Activated CD4-positive, alpha-beta T cell treated with anti-CD3 and anti-CD28 coated beads for 36 hours (primary cell): ENCODE data around the gene PLD1. TPM values are rescaled to one million over a fixed set of nuclear protein-coding genes. Genes with fewer than 3 reads are reported as not detected.

ENCODE experiments used
- ATAC-seq: fragments of 200-7000 bp; cut with Tn5 transposase; one replicate; pipeline ENCODE4 v1.10.0; 2021; ENCODE audit warnings: mild to moderate bottlenecking, moderate library complexity
- CTCF ChIA-PET: fragments of 350-600 bp; sonication (Branson Sonifier 250); formaldehyde crosslinking; loops from one replicate; lab custom pipeline; 2021; ENCODE audit warnings: antibody characterized with exemption; lab: Charles Lee
- POLR2A ChIA-PET: fragments of 350-600 bp; sonication (Branson Sonifier 250); formaldehyde crosslinking; loops from one replicate; lab custom pipeline; 2021; ENCODE audit warnings: antibody characterized with exemption, inconsistent platforms; lab: Charles Lee
- DNase-seq: peaks from one replicate; pipeline ENCODE4 v3.0.0-alpha.2; 2020
- H3K27ac Mint-ChIP-seq: one replicate; pipeline ENCODE4 v1.8.0; 2021; ENCODE audit warnings: mixed read lengths
- H3K27me3 Mint-ChIP-seq: one replicate; pipeline ENCODE4 v1.8.0; 2021; ENCODE audit warnings: mixed read lengths
- H3K36me3 Mint-ChIP-seq: one replicate; pipeline ENCODE4 v1.8.0; 2021; ENCODE audit warnings: low read depth, mixed read lengths
- H3K4me1 Mint-ChIP-seq: one replicate; pipeline ENCODE4 v1.8.0; 2021; ENCODE audit warnings: mixed read lengths
- H3K4me3 Mint-ChIP-seq: one replicate; pipeline ENCODE4 v1.8.0; 2021; ENCODE audit warnings: mild to moderate bottlenecking, moderate library complexity, mixed read lengths
- H3K9me3 Mint-ChIP-seq: one replicate; pipeline ENCODE4 v1.8.0; 2021; ENCODE audit warnings: low read depth, mixed read lengths
- intact Hi-C, 2 experiments: fragments of 100-400 bp; cut with DNase I in 1 of 2; cut with micrococcal nuclease in 1 of 2; formaldehyde crosslinking; loops; one replicate each; pipeline versions ENCODE4 v1.14.2 to v1.15.1; 2022 to 2024; cut with DNase I, micrococcal nuclease
- total RNA-seq, 2 experiments: library from RNA; stranded (reverse); gene quantifications; one replicate each; pipeline ENCODE4 v1.2.3, GENCODE V29; 2021

The PLD1 gene
- total RNA-seq, 2 experiments from 2014 or later, result 1.1 to 1.2 TPM

- Mint-ChIP-seq H3K4me3 (no peak overlapping the region), H3K9me3 (peaks cover 2% of the 10 kb centered on the region), H3K36me3 (no peaks in the 10 kb centered on the region), H3K4me1 (peaks cover 21% of the 10 kb centered on the region), H3K27me3 (peaks cover 34% of the 10 kb centered on the region), H3K27ac (no peak overlapping the region)
- ChIA-PET CTCF (interaction anchor here (0.6 to 0.7 kb wide), 2 partner anchors 33 to 672 kb away, joined by 3 to 4 read pairs; no protein-coding TSS in a partner anchor), POLR2A (no interaction called here)
- DNase-seq (peak; percentile 39), ATAC-seq (peak; percentile 62)
- intact Hi-C loops, result no loop called here
Measured at GRCh38 chr3:171813897-171814460, 3.7 kb upstream of the PLD1 start.

- H3K27ac Mint-ChIP-seq, result no peak overlapping the region
- H3K4me3 Mint-ChIP-seq, result no peak overlapping the region
- H3K36me3 Mint-ChIP-seq, result no peaks in the 10 kb centered on the region
- no peak for ATAC-seq
- ChIA-PET CTCF (interaction anchor here (0.6 kb wide), 1 partner anchor 672 kb away, joined by 4 read pairs; no protein-coding TSS in a partner anchor), POLR2A (no interaction called here)
- H3K9me3 Mint-ChIP-seq, result peaks cover 2% of the 10 kb centered on the region
- H3K27me3 Mint-ChIP-seq, result peaks cover 35% of the 10 kb centered on the region
- DNase-seq, result no peak
- intact Hi-C loops, result no loop called here
- H3K4me1 Mint-ChIP-seq, result peaks cover 21% of the 10 kb centered on the region
Measured at GRCh38 chr3:171813278-171813896, 3.1 kb upstream of the PLD1 start.

- H3K9me3 Mint-ChIP-seq, result peaks cover 2% of the 10 kb centered on the region
- intact Hi-C loops, result no loop called here
- no peaks in the 10 kb centered on the region for H3K36me3 Mint-ChIP-seq
- POLR2A ChIA-PET, result no interaction called here
- H3K27me3 Mint-ChIP-seq, result peaks cover 36% of the 10 kb centered on the region
- ATAC-seq (no peak), DNase-seq (no peak)
- CTCF ChIA-PET, result no interaction called here
- peaks cover 21% of the 10 kb centered on the region for H3K4me1 Mint-ChIP-seq
- H3K4me3 Mint-ChIP-seq, result no peak overlapping the region
- H3K27ac Mint-ChIP-seq, result no peak overlapping the region
Measured at GRCh38 chr3:171812811-171813210, 2.5 kb upstream of the PLD1 start.

GRCh38 chr3:171811913-171812335 is 1.6 kb upstream of the PLD1 start:
- Mint-ChIP-seq H3K4me1 (peaks cover 21% of the 10 kb centered on the region), H3K4me3 (no peak overlapping the region), H3K27me3 (peaks cover 42% of the 10 kb centered on the region), H3K27ac (no peak overlapping the region), H3K9me3 (peaks cover 2% of the 10 kb centered on the region), H3K36me3 (no peaks in the 10 kb centered on the region)
- no peak for DNase-seq
- intact Hi-C loops, result no loop called here
- ChIA-PET POLR2A (no interaction called here), CTCF (interaction anchor here (0.7 to 1.5 kb wide), 3 partner anchors 17 to 738 kb away, joined by 3 read pairs; no protein-coding TSS in a partner anchor)
- no peak for ATAC-seq

GRCh38 chr3:171811295-171811912 is 1.1 kb upstream of the PLD1 start:
- Mint-ChIP-seq H3K27me3 (peaks cover 42% of the 10 kb centered on the region), H3K36me3 (no peaks in the 10 kb centered on the region), H3K4me3 (no peak overlapping the region), H3K4me1 (peaks cover 21% of the 10 kb centered on the region), H3K27ac (no peak overlapping the region), H3K9me3 (peaks cover 2% of the 10 kb centered on the region)
- intact Hi-C loops, result no loop called here
- no peak for ATAC-seq
- no peak for DNase-seq
- CTCF ChIA-PET, result interaction anchor here (0.7 to 1.5 kb wide), 3 partner anchors 18 to 738 kb away, joined by 3 read pairs; no protein-coding TSS in a partner anchor
- POLR2A ChIA-PET, result interaction anchor here (0.5 kb wide), 1 partner anchor 644 kb away, joined by 3 read pairs; no protein-coding TSS in a partner anchor

GRCh38 chr3:171810629-171811294 is 479 bp upstream of the PLD1 start:
- H3K9me3 Mint-ChIP-seq, result peaks cover 2% of the 10 kb centered on the region
- H3K27ac Mint-ChIP-seq, result no peak overlapping the region
- peaks cover 38% of the 10 kb centered on the region for H3K27me3 Mint-ChIP-seq
- H3K36me3 Mint-ChIP-seq, result no peaks in the 10 kb centered on the region
- peak overlapping the region; percentile 55 for H3K4me3 Mint-ChIP-seq
- intact Hi-C loops, result no loop called here
- ChIA-PET POLR2A (interaction anchor here (0.6 kb wide), 1 partner anchor 20 kb away, joined by 3 read pairs; no protein-coding TSS in a partner anchor), CTCF (interaction anchor here (0.7 to 1.5 kb wide), 3 partner anchors 18 to 454 kb away, joined by 3 read pairs; no protein-coding TSS in a partner anchor)
- ATAC-seq (no peak), DNase-seq (no peak)
- peaks cover 21% of the 10 kb centered on the region for H3K4me1 Mint-ChIP-seq

- ATAC-seq (no peak), DNase-seq (no peak)
- H3K4me3 Mint-ChIP-seq, result peak overlapping the region; percentile 72
- intact Hi-C loops, result no loop called here
- H3K27me3 Mint-ChIP-seq, result peaks cover 36% of the 10 kb centered on the region
- no peaks in the 10 kb centered on the region for H3K9me3 Mint-ChIP-seq
- peak overlapping the region; percentile 63 for H3K27ac Mint-ChIP-seq
- ChIA-PET POLR2A (interaction anchor here (0.6 kb wide), 1 partner anchor 481 kb away, joined by 4 read pairs; no protein-coding TSS in a partner anchor), CTCF (interaction anchor here (1.2 kb wide), 1 partner anchor 61 kb away, joined by 3 read pairs; no protein-coding TSS in a partner anchor)
- peaks cover 21% of the 10 kb centered on the region for H3K4me1 Mint-ChIP-seq
- no peaks in the 10 kb centered on the region for H3K36me3 Mint-ChIP-seq
Measured at GRCh38 chr3:171809611-171809860, 747 bp downstream of the PLD1 start.

- H3K27me3 Mint-ChIP-seq, result peaks cover 35% of the 10 kb centered on the region
- ATAC-seq (no peak), DNase-seq (no peak)
- H3K4me3 Mint-ChIP-seq, result no peak overlapping the region
- CTCF ChIA-PET, result interaction anchor here (1.4 kb wide), 1 partner anchor 534 kb away, joined by 3 read pairs; no protein-coding TSS in a partner anchor
- H3K36me3 Mint-ChIP-seq, result no peaks in the 10 kb centered on the region
- peaks cover 10% of the 10 kb centered on the region for H3K4me1 Mint-ChIP-seq
- POLR2A ChIA-PET, result no interaction called here
- no peaks in the 10 kb centered on the region for H3K9me3 Mint-ChIP-seq
- intact Hi-C loops, result no loop called here
- no peak overlapping the region for H3K27ac Mint-ChIP-seq
Measured at GRCh38 chr3:171807806-171808205, 2.5 kb downstream of the PLD1 start.

- ATAC-seq, result no peak
- no peak overlapping the region for H3K27ac Mint-ChIP-seq
- POLR2A ChIA-PET, result no interaction called here
Measured at GRCh38 chr3:171807129-171807675, 3.1 kb downstream of the PLD1 start.

GRCh38 chr3:171806200-171807128 is 3.8 kb downstream of the PLD1 start:
- ATAC-seq (no peak), DNase-seq (no peak)
- intact Hi-C loops, result no loop called here
- Mint-ChIP-seq H3K9me3 (no peaks in the 10 kb centered on the region), H3K4me1 (peaks cover 14% of the 10 kb centered on the region), H3K27ac (no peak overlapping the region), H3K4me3 (no peak overlapping the region), H3K36me3 (no peaks in the 10 kb centered on the region), H3K27me3 (peaks cover 31% of the 10 kb centered on the region)
- ChIA-PET CTCF (interaction anchor here (0.7 to 1.4 kb wide), 2 partner anchors 222 to 535 kb away, joined by 3 read pairs; no protein-coding TSS in a partner anchor), POLR2A (no interaction called here)

More at GRCh38 chr3:171807129-171807675, 3.1 kb downstream of the PLD1 start:
- Mint-ChIP-seq H3K27me3 (peaks cover 34% of the 10 kb centered on the region), H3K4me3 (no peak overlapping the region), H3K4me1 (peaks cover 10% of the 10 kb centered on the region), H3K36me3 (no peaks in the 10 kb centered on the region), H3K9me3 (no peaks in the 10 kb centered on the region)
- intact Hi-C loops, result no loop called here
- CTCF ChIA-PET, result interaction anchor here (1.4 kb wide), 1 partner anchor 535 kb away, joined by 3 read pairs; no protein-coding TSS in a partner anchor
- no peak for DNase-seq
